GDM1 (cell line): ENCODE data around the gene GMPPB.
"Not testable (repeated sequence)": the region's sequence is repeated elsewhere in the genome, so short reads cannot be mapped to it uniquely, and the experiment has no call there.

Experiments
- DNase-seq: peaks from one replicate; lab custom pipeline; 2025; lab: John Stamatoyannopoulos, UW

GMPPB gene

GRCh38 chr3:49723628-49724551, at the start of gene GMPPB:
Gene GMPPB (minus strand): TSS chr3:49723951. CDS start chr3:49723726, 225 bp downstream.
- DNase-seq, result peak; percentile 97

- no peak for DNase-seq
Measured at GRCh38 chr3:49772703-49773102, 49.0 kb upstream of the GMPPB start.

DNA sequence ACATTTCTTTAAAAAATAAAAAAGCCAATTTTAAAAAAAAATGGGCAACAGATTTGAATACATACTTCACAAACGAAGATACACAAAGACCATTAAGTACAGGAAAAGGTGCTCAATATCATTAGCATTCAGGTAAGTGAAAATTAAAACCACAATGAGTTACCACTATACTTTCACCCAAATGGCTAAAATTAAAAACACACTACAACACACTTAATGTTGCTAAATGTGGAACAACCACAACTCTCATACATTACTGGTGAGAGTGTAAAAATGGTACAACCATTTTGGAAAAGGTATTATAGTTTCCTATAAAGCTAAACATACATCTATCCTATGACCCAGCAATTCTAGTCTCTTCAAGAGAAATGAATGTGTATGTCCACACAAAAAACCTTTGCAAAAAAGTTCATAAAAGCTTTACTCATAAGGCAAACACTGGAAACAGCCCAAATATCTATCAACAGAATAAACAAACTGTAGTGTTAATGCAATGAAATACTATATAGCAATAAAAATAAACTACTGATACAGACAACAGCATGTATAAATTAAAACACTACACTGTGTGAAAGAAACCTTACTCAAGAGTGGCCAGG, 47.7 kb upstream of the GMPPB start:
- no peak for DNase-seq

DNA sequence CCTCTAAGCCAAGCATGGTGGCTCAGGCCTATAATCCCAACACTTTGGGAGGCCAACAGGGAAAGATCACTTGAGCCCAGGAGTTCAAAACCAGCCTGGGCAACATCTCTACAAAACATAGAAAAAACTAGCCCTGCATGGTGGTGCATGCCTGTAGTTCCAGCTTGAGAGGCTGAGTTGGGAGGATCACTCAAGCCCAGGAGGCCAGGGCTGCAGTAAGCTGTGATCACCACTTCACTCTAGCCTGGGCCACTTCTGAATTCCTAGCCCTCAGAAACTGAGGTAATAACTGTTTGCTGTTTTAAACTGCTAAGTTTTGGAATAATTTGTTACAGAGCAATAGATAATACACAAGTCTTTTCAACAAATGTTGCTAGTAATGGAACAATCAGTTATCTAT, 46.2 kb upstream of the GMPPB start:
- no peak for DNase-seq

DNA sequence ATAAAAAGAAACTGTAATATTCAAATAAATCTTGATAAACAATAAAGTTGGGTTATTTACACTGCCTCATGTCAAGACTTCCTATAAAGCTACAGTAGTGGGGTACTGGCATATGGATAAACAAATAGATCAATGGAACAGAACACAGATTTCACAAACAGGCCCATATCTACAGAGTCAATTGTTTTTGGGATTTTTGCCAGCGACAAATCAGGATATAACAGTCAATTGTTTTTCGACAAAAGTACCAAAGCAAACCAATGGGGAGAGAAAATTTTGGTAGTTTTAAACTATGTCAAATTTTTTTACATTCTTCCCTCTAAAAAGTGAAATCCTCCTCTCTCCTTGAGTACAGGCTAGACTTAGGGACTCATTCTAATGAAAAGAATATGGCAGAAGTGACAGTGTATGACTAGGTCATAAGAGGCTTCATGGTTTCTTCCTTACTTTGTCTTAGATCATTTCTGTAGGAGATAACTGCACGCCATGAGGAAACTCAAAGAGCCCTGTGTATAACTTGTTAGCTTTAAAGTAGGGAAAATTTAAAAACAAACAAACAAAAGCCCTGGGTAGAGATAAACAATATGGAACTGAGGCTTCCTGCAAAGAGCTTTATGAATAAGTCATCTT, 45.6 kb upstream of the GMPPB start:
- DNase-seq, result no peak

DNA sequence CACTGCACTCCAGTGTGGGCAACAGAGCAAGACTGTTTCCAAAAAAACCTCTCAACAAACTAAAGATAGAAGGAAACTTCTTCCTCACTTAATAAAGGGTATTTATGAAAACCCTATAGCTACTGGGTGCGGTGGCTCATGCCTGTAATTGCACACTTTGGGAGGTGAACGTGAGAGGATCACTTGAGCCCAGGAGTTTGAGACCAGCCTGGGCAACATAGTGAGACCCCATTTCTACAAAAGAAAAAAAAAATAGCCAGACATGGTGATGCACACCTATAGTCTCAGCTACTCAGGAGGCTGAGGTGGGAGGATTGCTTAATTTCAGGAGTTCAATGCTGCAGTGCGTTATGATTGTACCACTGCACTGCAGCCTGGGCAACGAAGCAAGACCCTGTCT, 40.2 kb upstream of the GMPPB start:
- no peak for DNase-seq

DNA sequence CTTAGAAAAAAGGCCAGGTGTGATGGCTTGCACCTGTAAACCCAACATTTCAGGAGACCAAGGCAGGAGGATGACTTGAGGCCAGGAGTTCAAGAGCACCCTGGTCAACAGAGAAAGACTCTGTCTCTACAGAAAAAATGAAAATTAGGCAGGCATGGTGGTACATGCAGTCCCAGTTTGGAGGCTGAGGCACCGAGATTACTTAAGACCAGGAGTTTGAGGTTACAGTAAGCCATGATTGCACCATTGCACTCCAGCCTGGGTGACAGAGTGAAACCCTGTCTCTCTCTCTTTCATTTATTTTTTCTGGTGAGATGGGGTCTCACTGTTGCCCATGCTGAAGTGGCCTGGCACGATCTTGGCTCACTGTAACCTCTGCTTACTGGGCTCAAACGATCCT, 37.9 kb upstream of the GMPPB start:
- no peak for DNase-seq

- DNase-seq, result no peak
Measured at GRCh38 chr3:49759226-49759625, 35.5 kb upstream of the GMPPB start.

DNA sequence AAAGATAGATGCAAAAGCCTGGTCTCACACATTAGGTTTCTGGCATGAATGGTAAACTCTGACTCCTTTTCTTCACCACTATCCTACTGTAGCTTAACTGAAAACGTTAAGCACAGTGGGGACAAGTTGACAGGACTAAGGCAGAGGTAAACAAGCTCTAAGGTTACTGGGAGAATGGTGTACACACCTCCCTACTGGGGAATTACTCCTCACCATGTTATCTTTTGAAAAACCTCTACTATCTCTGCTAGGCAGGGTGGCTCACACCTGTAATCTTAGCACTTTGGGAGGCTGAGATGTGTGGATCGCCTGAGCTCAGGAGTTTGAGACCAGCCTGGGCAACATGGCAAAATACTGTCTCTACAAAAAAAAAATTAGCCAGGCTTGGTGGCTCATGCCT, 33.4 kb upstream of the GMPPB start:
- no peak for DNase-seq

- no peak for DNase-seq
Measured at GRCh38 chr3:49756036-49756435, 32.3 kb upstream of the GMPPB start.

- DNase-seq, result no peak
Measured at GRCh38 chr3:49754536-49754935, 30.8 kb upstream of the GMPPB start.

GRCh38 chr3:49751501-49751900, 27.8 kb upstream of the GMPPB start:
- no peak for DNase-seq

DNA sequence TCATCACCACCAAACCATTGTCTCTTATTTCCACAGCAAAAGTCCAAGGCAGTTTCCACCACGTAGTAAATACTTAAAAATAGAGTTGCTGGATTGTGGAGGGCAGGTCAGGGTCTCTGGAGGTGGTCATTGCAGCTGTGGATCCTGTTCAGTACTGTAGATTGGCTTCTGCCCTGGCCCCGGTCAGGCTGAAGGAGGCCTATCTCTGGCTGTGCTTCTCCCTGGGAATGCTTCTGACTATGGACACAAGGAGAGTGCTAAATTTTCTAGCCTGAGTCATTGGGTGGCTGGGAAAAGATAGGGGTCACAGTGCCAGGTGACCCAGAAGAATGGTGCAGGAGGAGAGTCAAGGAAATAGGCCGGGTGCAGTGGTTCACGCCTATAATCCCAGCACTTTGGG, 26.3 kb upstream of the GMPPB start:
- no peak for DNase-seq

DNA sequence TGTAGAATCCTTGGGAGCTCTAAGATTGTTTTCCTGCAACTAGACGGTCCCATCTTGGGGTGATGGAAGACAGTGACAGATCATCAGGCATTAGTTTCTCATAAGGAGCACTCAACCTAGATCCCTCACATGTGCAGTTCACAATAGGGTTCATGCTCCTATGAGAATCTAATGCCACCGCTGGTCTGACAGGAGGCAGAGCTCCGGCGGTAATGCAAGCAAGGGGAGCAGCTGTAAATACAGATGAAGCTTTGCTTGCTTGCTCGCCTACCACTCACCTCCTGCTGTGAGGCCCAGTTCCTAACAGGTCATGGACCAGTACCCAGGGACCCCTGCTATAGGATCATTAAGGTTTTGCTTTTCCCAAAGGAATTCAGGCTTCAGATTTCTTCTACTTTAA, 25.1 kb upstream of the GMPPB start:
- DNase-seq, result not testable (repeated sequence)

DNA sequence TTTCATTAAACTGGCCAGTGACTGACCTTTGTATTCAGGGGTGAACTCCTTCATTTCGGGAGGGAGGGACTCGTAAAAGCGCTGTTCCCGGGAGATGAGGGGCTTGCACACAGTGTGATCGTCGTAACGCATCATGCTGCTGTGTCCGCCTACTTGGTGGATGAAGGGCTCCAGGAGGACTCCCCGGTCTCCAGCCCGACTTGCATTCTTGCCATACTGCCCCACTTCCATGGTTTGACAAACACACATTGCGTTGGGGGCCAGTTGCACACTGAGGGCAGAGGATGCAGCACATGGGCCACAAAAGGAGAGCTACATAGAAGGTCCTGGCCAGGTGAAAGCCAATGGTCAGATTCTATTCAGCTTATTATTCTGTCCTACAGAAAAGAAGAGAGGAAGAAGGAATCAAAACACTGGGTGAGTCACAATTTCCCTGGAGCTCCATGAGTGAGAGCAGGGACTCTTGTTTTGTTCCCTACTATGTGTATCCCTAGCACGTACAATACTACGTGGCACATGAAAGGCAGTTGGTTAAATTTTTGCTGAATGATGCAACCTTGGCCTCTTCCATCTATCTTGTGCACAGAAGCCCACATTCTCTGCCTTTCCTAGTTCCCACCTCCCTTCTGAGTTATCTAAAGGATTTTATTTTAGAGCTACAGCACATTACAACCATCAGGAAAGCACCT, 24.2 kb upstream of the GMPPB start:
- DNase-seq, result no peak

DNA sequence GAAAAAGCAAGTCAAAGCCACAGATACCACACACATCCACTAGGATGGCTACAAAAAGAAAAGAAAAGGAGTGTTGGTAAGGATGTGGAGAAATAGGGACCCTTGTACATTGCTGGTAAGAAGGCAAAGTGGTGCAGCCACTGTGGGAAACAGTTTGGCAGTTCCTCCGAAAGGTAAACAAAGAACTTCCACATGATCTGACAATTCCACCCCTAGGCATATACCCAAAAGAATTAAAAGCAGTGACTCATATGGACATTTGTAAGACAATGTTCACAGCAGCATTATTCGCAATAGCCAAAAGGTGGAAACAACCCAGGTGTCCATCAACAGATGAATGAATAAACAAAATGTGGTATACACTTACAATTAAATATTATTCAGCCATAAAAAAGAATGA, 22.2 kb upstream of the GMPPB start:
- no peak for DNase-seq

GRCh38 chr3:49740427-49740826, 16.7 kb upstream of the GMPPB start:
- DNase-seq, result no peak

- no peak for DNase-seq
Measured at GRCh38 chr3:49738067-49738713, 14.4 kb upstream of the GMPPB start.

- no peak for DNase-seq
Measured at GRCh38 chr3:49734752-49735151, 11.0 kb upstream of the GMPPB start.

- DNase-seq, result no peak
Measured at GRCh38 chr3:49733551-49733950, 9.8 kb upstream of the GMPPB start.

DNA sequence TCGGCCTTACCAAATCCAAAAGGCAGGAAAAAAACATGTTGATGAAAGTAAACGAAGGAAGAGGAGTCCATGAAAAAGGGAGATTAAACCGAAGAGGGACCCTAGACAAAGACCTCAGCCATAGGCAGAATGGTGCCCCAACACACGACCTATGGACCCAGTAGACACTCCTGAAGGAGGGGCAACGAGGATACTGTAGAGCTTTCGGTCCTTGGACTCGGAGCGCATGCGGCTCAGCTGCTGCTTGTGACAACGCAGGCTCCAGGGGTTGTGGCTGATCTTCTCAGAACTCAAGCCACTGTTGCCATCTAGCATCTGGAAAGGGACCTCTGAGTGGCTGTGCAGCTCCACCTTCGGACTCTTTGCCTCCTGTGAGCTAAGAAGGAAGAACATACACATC, 8.8 kb upstream of the GMPPB start:
- no peak for DNase-seq
